Measurements from ENCODE around the gene PLPP7.

DNA sequence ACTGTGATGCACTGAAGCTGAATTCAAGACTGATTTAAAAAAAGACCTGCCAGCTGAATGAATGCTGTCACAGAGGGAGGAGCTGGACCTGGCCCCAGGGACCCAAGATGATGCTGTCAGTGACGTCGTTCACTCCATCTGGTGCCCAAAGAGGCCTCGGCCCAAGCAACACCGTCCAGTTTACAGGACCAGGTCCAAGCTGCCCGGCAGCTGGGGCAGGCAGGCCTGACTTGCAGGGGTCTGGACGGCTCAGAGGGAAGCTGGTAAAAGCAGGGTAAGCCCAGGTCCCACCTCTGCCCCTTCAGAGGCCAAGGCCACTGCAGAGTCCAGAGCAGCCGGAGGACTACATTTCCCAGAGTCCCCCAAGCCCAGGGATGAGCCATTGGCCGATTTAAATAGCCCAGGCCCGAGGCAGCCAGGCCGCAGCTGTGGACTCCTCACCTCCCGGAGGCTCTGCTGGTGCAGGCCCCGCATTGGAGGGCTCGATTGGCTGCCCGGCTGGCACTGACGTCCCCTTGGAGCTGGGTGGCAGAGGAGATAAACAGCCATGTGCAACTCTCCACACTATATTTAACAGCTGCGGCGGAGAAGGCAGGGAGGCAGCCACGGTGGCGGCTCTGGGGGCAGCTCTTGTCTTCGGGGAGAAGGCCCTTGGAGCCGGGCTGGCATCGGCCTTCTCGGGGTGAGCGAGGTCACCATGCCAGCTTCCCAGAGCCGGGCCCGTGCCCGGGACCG is at the start of gene PLPP7:
- TF ChIP-seq, protein P1, sequence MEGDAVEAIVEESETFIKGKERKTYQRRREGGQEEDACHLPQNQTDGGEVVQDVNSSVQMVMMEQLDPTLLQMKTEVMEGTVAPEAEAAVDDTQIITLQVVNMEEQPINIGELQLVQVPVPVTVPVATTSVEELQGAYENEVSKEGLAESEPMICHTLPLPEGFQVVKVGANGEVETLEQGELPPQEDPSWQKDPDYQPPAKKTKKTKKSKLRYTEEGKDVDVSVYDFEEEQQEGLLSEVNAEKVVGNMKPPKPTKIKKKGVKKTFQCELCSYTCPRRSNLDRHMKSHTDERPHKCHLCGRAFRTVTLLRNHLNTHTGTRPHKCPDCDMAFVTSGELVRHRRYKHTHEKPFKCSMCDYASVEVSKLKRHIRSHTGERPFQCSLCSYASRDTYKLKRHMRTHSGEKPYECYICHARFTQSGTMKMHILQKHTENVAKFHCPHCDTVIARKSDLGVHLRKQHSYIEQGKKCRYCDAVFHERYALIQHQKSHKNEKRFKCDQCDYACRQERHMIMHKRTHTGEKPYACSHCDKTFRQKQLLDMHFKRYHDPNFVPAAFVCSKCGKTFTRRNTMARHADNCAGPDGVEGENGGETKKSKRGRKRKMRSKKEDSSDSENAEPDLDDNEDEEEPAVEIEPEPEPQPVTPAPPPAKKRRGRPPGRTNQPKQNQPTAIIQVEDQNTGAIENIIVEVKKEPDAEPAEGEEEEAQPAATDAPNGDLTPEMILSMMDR (IDR thresholded peaks at IDR 0.05), result no peak
- TF ChIP-seq CHD2 (IDR thresholded peaks at IDR 0.05; ENCODE audit: low read length, partially characterized antibody), result no peak
- TF ChIP-seq EP300 (IDR thresholded peaks at IDR 0.05), result no peak
- TF ChIP-seq, protein P2, sequence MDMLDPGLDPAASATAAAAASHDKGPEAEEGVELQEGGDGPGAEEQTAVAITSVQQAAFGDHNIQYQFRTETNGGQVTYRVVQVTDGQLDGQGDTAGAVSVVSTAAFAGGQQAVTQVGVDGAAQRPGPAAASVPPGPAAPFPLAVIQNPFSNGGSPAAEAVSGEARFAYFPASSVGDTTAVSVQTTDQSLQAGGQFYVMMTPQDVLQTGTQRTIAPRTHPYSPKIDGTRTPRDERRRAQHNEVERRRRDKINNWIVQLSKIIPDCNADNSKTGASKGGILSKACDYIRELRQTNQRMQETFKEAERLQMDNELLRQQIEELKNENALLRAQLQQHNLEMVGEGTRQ (IDR thresholded peaks at IDR 0.05), result no peak
- no peak for TF ChIP-seq CEBPB (IDR thresholded peaks at IDR 0.05)
- TF ChIP-seq KDM5A (IDR thresholded peaks at IDR 0.05), result no peak
- TF ChIP-seq HOXB5 (CRISPR knock-in tag; IDR thresholded peaks at IDR 0.05), result no peak
- no peak for TF ChIP-seq GATA3 (IDR thresholded peaks at IDR 0.05; ENCODE audit: borderline replicate concordance)
- no peak for TF ChIP-seq ZFP36 (IDR thresholded peaks at IDR 0.05; ENCODE audit: borderline replicate concordance, partially characterized antibody)
- TF ChIP-seq POLR2A (IDR thresholded peaks at IDR 0.05; ENCODE audit: low read length), result no peak
- TF ChIP-seq, protein P3, sequence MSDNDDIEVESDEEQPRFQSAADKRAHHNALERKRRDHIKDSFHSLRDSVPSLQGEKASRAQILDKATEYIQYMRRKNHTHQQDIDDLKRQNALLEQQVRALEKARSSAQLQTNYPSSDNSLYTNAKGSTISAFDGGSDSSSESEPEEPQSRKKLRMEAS (IDR thresholded peaks at IDR 0.05), result no peak

Measured in A549 (cell line).